GM10266 (cell line): ENCODE results near the gene BCL2L13.

Source experiments
- DNase-seq: peaks from one replicate; pipeline ENCODE4 v3.0.0; 2012; ENCODE audit errors: extremely low spot score
- TF ChIP-seq, protein P1 (sequence below): IDR thresholded peaks from 2 replicates; pipeline ENCODE4 v1.5.1; 2012; ENCODE audit warnings: mild to moderate bottlenecking, low read depth; ENCODE audit not compliant: control insufficient read depth, insufficient read depth; ENCODE audit errors: missing control alignments

The BCL2L13 gene

DNA sequence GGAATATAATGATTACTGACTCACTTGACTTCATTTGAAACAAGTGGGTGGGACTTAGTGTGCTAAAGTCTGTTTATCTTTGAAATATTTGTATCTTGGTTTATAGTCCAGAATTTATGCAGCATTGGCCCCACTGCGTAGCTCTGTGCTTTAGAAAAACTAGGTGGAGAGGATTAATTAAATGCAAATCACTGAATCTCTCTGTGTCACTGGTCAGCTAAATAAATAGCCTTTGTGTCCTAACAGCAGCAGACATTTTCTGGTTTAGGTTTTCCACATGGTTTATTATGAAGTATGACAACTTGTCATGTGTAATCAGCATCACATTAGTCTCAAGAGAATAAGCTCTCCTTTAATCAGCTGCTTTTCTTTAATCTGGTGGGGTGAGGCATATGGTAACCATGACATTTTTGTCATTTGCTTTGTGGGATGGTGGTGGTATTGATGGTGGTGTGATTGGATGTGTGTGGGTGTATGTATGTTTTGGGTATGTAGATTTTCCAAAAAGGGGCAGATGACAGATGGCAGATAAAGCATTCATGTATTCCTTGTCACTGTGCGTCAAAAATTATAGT lies 33.9 kb downstream of the BCL2L13 start:
- DNase-seq = no peak
- TF ChIP-seq, protein P1, sequence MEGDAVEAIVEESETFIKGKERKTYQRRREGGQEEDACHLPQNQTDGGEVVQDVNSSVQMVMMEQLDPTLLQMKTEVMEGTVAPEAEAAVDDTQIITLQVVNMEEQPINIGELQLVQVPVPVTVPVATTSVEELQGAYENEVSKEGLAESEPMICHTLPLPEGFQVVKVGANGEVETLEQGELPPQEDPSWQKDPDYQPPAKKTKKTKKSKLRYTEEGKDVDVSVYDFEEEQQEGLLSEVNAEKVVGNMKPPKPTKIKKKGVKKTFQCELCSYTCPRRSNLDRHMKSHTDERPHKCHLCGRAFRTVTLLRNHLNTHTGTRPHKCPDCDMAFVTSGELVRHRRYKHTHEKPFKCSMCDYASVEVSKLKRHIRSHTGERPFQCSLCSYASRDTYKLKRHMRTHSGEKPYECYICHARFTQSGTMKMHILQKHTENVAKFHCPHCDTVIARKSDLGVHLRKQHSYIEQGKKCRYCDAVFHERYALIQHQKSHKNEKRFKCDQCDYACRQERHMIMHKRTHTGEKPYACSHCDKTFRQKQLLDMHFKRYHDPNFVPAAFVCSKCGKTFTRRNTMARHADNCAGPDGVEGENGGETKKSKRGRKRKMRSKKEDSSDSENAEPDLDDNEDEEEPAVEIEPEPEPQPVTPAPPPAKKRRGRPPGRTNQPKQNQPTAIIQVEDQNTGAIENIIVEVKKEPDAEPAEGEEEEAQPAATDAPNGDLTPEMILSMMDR = no peak

DNA sequence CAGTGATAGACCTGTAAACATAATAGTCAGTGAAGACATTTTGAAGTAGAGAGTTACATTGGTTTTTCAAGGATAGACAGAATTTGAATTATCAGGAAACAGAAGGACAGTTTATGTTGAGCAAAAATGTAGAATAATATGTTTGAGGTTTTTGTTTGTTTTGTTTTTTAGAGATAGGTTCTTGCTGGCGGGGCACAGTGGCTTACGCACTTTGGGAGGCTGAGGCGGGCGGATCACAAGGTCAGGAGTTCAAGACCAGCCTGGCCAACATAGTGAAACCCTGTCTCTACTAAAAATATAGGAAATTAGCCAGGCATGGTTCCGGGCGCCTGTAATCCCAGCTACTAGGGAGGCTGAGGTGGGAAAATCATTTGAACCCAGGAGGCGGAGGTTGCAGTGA lies 35.6 kb downstream of the BCL2L13 start:
- TF ChIP-seq, protein P1 = no peak
- no peak for DNase-seq

DNA sequence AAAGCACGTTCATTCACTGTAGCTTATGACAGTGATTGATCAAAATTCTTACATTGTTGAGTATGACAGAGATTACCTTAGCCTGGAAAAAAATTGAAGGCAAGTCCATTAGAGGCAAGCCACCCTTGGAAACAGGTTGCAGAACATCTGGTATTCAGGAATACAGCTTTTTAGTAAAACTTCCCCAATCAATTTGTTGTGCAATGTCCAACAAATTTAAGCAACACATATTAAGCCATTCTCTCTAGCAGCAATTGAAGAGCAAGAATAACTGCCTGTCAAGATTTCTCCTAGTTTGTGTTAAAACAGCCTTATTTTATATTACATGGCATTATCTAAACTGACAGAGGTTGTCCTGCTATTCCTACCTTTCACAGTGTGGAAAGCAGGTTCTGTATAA lies 37.0 kb downstream of the BCL2L13 start:
- DNase-seq = no peak
- TF ChIP-seq, protein P1 = no peak

DNA sequence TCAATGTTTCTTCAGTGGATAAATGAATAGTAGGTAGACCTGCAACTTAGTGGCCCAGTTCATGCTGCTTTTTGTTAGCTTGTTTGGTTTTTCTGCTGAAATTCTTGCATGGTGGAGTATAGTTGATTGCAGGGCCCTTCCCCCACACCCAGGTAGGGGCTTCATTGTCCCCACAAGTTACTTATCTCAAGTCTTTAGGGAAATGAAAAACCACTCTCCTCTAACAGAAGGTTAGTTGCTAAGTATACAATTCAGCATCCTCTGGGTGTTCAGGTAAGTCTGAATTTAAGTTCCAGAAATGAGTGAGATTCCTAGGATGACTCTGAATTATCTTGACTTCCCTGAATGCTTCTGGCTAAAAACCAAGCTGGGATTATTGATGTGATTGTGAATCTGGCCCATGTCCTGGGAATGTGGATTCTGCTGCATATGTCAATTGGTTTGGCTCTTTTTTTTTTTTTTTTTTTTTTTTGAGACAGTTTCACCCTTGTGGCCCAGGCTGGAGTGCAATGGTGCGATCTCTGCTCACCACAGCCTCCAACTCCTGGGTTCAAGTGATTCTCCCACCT lies 40.3 kb downstream of the BCL2L13 start:
- no peak for DNase-seq
- TF ChIP-seq, protein P1 = no peak

DNA sequence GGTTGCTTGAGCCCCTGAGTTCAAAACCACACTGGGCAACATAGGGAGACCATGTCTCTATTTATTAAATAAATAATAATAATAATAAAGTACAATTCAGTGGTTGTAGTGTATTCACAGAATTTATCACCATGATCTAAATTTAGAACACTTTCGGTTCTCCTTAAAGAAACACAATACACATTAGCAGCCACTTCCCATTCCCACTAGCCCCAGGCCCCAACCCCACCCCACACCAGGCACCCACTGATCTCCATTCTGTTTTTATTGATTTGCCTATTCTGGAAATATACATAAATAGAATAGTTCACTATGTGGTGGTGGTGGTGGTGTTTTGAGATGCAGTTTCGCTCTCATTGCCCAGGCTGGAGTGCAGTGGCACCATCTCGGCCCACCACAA lies 45.7 kb downstream of the BCL2L13 start:
- TF ChIP-seq, protein P1 = no peak
- no peak for DNase-seq

DNA sequence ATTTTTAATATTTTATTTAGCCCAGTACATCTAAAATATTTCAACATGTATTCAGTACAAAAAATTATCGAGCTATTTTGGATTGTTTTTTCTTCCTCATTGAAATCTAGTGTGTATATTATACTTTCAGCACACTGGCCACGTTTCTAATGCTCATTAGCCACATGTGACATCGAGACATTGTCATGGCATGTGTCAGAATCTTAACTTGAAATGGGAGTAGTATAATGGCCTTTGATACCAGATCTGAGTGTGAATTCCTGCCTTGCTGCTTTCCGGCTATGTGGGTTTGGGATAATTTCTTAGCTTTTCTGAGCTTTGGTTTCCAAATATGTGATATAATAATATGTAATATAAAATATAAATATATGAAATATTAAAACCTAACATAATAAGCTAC lies 54.3 kb downstream of the BCL2L13 start:
- DNase-seq = no peak
- TF ChIP-seq, protein P1 = no peak

DNA sequence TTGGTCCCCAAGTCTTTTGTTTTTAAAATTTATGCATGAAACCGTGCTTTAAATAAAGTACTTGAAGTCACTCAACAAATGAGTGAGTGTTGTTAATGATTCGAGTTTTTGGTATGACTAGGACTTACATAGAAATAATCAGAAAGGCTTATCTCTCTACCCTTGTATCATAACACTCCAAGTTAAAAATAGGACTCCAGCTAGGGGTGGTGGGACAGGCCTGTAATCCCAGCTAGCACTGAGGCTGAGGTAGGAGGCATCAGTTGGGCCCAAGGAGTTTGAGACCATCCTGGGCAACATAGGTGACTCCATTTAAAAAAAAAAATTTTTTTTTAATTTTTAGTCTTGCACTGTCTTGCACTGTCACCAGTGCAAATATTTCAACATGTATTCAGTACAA lies 55.6 kb downstream of the BCL2L13 start:
- TF ChIP-seq, protein P1 = no peak
- DNase-seq = no peak
